GM23338 (cell line): Measurements from ENCODE around the gene FGF8. TPM values are rescaled to one million over a fixed set of nuclear protein-coding genes. Genes with fewer than 3 reads are reported as not detected.
A peak's percentile ranks its signal among the peaks of the same experiment; 100 is the strongest.

Experiments
- ATAC-seq: fragments of 200-7000 bp; cut with Tn5 transposase; 3 replicates; pipeline ENCODE4 v1.9.1; 2020
- DNase-seq: peaks from one replicate; pipeline ENCODE4 v3.0.0-alpha.2; 2015; ENCODE audit warnings: low spot score
- H2AFZ ChIP-seq: fragments of 200-600 bp; sonication (generic); 2 replicates; pipeline ENCODE4 v1.8.0; 2016; ENCODE audit warnings: antibody characterized with exemption, mild to moderate bottlenecking, moderate library complexity
- H3F3A ChIP-seq: fragments of 200-600 bp; sonication (generic); replicated peaks from 2 replicates; pipeline ENCODE4 v1.8.0; 2017; ENCODE audit warnings: antibody characterized with exemption, mixed run types, low read depth
- H3K27ac ChIP-seq: fragments of 200-600 bp; sonication (generic); 2 replicates; pipeline ENCODE4 v1.6.1; 2016; ENCODE audit warnings: low read depth
- H3K27me3 ChIP-seq: fragments of 200-600 bp; sonication (generic); 2 replicates; pipeline ENCODE4 v1.8.0; 2016; ENCODE audit warnings: mild to moderate bottlenecking, mixed run types, moderate library complexity; ENCODE audit not compliant: insufficient read depth
- H3K36me3 ChIP-seq: fragments of 200-600 bp; sonication (generic); 2 replicates; pipeline ENCODE4 v1.8.0; 2016; ENCODE audit warnings: mild to moderate bottlenecking; ENCODE audit not compliant: insufficient read depth
- H3K4me1 ChIP-seq: fragments of 200-600 bp; sonication (generic); 2 replicates; pipeline ENCODE4 v1.8.0; 2016; ENCODE audit warnings: mild to moderate bottlenecking, moderate library complexity; ENCODE audit not compliant: insufficient read depth
- H3K4me2 ChIP-seq: fragments of 200-600 bp; sonication (generic); 2 replicates; pipeline ENCODE4 v1.7.1; 2017; ENCODE audit warnings: mixed run types
- H3K4me3 ChIP-seq: fragments of 200-600 bp; sonication (generic); 2 replicates; pipeline ENCODE4 v1.6.1; 2016; ENCODE audit warnings: mixed run types
- H3K79me2 ChIP-seq: fragments of 200-600 bp; sonication (generic); replicated peaks from 2 replicates; pipeline ENCODE4 v1.8.0; 2017; ENCODE audit warnings: mild to moderate bottlenecking; ENCODE audit not compliant: insufficient read depth
- H3K9me2 ChIP-seq: fragments of 200-600 bp; sonication (generic); 2 replicates; pipeline ENCODE4 v1.8.0; 2017; ENCODE audit not compliant: insufficient read depth
- H4K20me1 ChIP-seq: fragments of 200-600 bp; sonication (generic); replicated peaks from 2 replicates; pipeline ENCODE4 v1.8.0; 2017; ENCODE audit warnings: mild to moderate bottlenecking; ENCODE audit not compliant: insufficient read depth
- H3K27ac Mint-ChIP-seq: 2 replicates; pipeline ENCODE4 v1.8.0; 2020; ENCODE audit warnings: inconsistent platforms, mild to moderate bottlenecking, moderate library complexity, mixed read lengths
- H3K27me3 Mint-ChIP-seq: 3 replicates; pipeline ENCODE4 v1.8.0; 2022; ENCODE audit warnings: low read depth, mild to moderate bottlenecking, moderate library complexity, mixed read lengths, inconsistent platforms; ENCODE audit not compliant: insufficient read depth, poor library complexity
- H3K36me3 Mint-ChIP-seq: 3 replicates; pipeline ENCODE4 v1.8.0; 2021; ENCODE audit warnings: low read depth, mild to moderate bottlenecking, inconsistent platforms, moderate library complexity, mixed read lengths
- H3K4me1 Mint-ChIP-seq: 3 replicates; pipeline ENCODE4 v1.8.0; 2020; ENCODE audit warnings: mild to moderate bottlenecking, inconsistent platforms, mixed read lengths
- H3K4me3 Mint-ChIP-seq: 3 replicates; pipeline ENCODE4 v1.8.0; 2021; ENCODE audit warnings: moderate library complexity, mild to moderate bottlenecking, inconsistent platforms, mixed read lengths
- H3K9me3 Mint-ChIP-seq: 3 replicates; pipeline ENCODE4 v1.8.0; 2020; ENCODE audit warnings: moderate library complexity, mild to moderate bottlenecking, inconsistent platforms, mixed read lengths
- CREB1 ChIP-seq: fragments of 250-450 bp; sonication (Bioruptor Pico); IDR thresholded peaks from 2 replicates; pipeline ENCODE4 v1.5.0; 2020; ENCODE audit warnings: low read depth, mild to moderate bottlenecking, moderate library complexity
- EZH2phosphoT487 ChIP-seq: fragments of 200-600 bp; sonication (generic); IDR thresholded peaks from one replicate; pipeline ENCODE4 v1.8.1; 2018; ENCODE audit warnings: antibody characterized with exemption; ENCODE audit not compliant: unreplicated experiment
- NANOG ChIP-seq: IDR thresholded peaks from 2 replicates; pipeline ENCODE4 v1.6.1; 2016; ENCODE audit warnings: antibody characterized with exemption, borderline replicate concordance
- ZNF114 ChIP-seq: fragments of 250-450 bp; sonication (Bioruptor Pico); IDR thresholded peaks from 2 replicates; pipeline ENCODE4 v1.5.0; 2020; ENCODE audit warnings: mild to moderate bottlenecking, moderate library complexity
- ZNF462 ChIP-seq: fragments of 250-450 bp; sonication (Bioruptor Pico); IDR thresholded peaks from 2 replicates; pipeline ENCODE4 v1.5.0; 2020; ENCODE audit warnings: mild to moderate bottlenecking, moderate library complexity
- polyA plus RNA-seq: library from polyadenylated mRNA; unstranded; fragments of >200 nt; fragmentation: Nextera tagmentation; extraction: Ambion mirVana; gene quantifications from 2 replicates; pipeline ENCODE4 v1.2.1, GENCODE V29; 2016
- total RNA-seq: library from RNA; depleted of rRNA; stranded (reverse); fragments of >200 nt; shearing (Covaris generic); gene quantifications from 2 replicates; pipeline ENCODE4 v1.2.3, GENCODE V29; 2014
- TF ChIP-seq, protein P1 (sequence below), 2 experiments: fragments of 200-600 bp in 1 of 2; sonication (generic) in 1 of 2; conservative IDR thresholded peaks; 2 replicates each; pipeline versions ENCODE4 v1.5.1 to v1.6.1; 2016 to 2017; ENCODE audit warnings: antibody characterized with exemption in 2 of 2, low read depth in 2 of 2, mild to moderate bottlenecking in 2 of 2, moderate library complexity in 1 of 2

The FGF8 gene
- total and polyA plus RNA-seq, 2 experiments from 2014 or later: 1.6 to 6.2 TPM

DNA sequence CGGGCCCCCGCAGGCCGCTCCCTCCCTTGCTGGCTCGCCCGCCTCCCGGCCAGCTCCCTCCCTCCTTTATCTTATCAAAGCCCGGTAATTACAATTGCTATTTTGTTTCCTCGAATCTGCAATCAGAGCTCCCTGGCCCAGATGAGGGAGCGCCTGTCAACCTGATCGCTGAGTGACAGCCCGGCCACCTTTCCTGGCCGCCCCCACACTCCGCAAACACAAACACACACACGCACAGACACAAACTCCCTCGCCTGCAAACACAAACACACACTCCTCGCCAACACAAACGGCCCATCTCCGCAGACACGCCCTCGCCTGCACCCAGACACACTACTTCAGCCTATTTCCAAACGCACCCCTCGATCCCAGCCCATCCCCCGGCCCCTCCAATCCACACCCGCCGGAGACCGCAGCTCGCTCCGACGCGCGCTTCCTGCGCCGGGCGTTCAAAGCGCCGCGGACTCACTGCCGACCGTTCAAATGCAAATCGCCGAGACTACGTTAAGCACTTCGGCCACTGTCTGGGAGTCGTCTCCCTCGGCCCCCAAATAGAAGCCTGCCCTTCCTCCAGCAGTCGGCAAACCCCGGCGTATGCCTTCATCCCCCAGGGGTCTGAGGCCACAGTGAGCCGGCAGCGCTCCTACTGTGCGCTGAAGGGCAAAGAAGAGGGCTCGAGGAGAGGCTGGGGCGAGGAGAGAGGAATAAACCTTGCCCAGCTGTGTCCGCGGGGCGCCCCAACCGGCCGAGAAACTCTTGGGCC, 3.0 kb upstream of the FGF8 start:
- Histone ChIP-seq H3K4me1 (peaks cover 62% of the 10 kb centered on the region), H3K9me2 (no peaks in the 10 kb centered on the region), H3K36me3 (no peaks in the 10 kb centered on the region), H2AFZ (peak overlapping the region; percentile 72; the same call in 1 of the 2 replicates), H3K79me2 (peaks cover 11% of the 10 kb centered on the region; the same call in 1 of the 2 replicates), H3K4me3 (peak overlapping the region; percentile 78), H3K4me2 (peak overlapping the region; percentile 95), H3K27ac (peak overlapping the region; percentile 93), H3K27me3 (peaks cover 48% of the 10 kb centered on the region), H3F3A (peaks cover 23% of the 10 kb centered on the region), H4K20me1 (no peaks in the 10 kb centered on the region)
- Mint-ChIP-seq H3K27me3 (peaks cover 53% of the 10 kb centered on the region), H3K4me3 (peak overlapping the region; percentile 72), H3K4me1 (peaks cover 52% of the 10 kb centered on the region), H3K36me3 (peaks cover 10% of the 10 kb centered on the region), H3K27ac (peak overlapping the region; percentile 23; the same call in 1 of the 2 replicates), H3K9me3 (no peaks in the 10 kb centered on the region; the same call in 2 of the 3 replicates)
- TF ChIP-seq NANOG (peak; percentile 6; the same call in 1 of the 2 replicates), ZNF114 (no peak), ZNF462 (no peak), EZH2phosphoT487 (no peak), CREB1 (CRISPR knock-in tag) (peak; percentile 84)
- TF ChIP-seq, protein P1, sequence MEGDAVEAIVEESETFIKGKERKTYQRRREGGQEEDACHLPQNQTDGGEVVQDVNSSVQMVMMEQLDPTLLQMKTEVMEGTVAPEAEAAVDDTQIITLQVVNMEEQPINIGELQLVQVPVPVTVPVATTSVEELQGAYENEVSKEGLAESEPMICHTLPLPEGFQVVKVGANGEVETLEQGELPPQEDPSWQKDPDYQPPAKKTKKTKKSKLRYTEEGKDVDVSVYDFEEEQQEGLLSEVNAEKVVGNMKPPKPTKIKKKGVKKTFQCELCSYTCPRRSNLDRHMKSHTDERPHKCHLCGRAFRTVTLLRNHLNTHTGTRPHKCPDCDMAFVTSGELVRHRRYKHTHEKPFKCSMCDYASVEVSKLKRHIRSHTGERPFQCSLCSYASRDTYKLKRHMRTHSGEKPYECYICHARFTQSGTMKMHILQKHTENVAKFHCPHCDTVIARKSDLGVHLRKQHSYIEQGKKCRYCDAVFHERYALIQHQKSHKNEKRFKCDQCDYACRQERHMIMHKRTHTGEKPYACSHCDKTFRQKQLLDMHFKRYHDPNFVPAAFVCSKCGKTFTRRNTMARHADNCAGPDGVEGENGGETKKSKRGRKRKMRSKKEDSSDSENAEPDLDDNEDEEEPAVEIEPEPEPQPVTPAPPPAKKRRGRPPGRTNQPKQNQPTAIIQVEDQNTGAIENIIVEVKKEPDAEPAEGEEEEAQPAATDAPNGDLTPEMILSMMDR (conservative IDR thresholded peaks at IDR 0.05; ENCODE audit: low read depth in 2 of 2): no peak
- ATAC-seq (peak; percentile 20), DNase-seq (peak; percentile 96)
